ENCODE results near the gene DIP2C.

DIP2C gene

GRCh38 chr10:393106-393745 lies 296.2 kb downstream of the DIP2C start:
- Histone ChIP-seq H3K4me1 (ENCODE audit: control insufficient read depth, insufficient read depth, low read length) (no peaks in the 10 kb centered on the region), H3K27me3 (replicated peaks; ENCODE audit: control insufficient read depth, insufficient read depth, low read length) (no peaks in the 10 kb centered on the region), H3K36me3 (ENCODE audit: control insufficient read depth, insufficient read depth, low read length, severe bottlenecking) (peaks cover 20% of the 10 kb centered on the region), H3K9ac (ENCODE audit: low read length) (no peak overlapping the region), H3K4me3 (ENCODE audit: low read length) (no peak overlapping the region), H3K9me3 (ENCODE audit: control insufficient read depth, low read length) (no peaks in the 10 kb centered on the region)
- no peak for DNase-seq (ENCODE audit: low read depth)

- no peaks in the 10 kb centered on the region for H3K9me3 ChIP-seq (ENCODE audit: control insufficient read depth, low read length)
- peaks cover 21% of the 10 kb centered on the region for H3K36me3 ChIP-seq (ENCODE audit: control insufficient read depth, insufficient read depth, low read length, severe bottlenecking)
- H3K9ac ChIP-seq (ENCODE audit: low read length), result no peak overlapping the region
- no peak for DNase-seq (ENCODE audit: low read depth)
- H3K27me3 ChIP-seq (replicated peaks; ENCODE audit: control insufficient read depth, insufficient read depth, low read length), result no peaks in the 10 kb centered on the region
- no peak overlapping the region for H3K4me3 ChIP-seq (ENCODE audit: low read length)
- H3K4me1 ChIP-seq (ENCODE audit: control insufficient read depth, insufficient read depth, low read length), result no peaks in the 10 kb centered on the region
Measured at GRCh38 chr10:392705-393037, 296.8 kb downstream of the DIP2C start.

- no peak overlapping the region for H3K4me3 ChIP-seq (ENCODE audit: low read length)
- no peak overlapping the region for H3K9ac ChIP-seq (ENCODE audit: low read length)
- no peaks in the 10 kb centered on the region for H3K27me3 ChIP-seq (replicated peaks; ENCODE audit: control insufficient read depth, insufficient read depth, low read length)
- peaks cover 23% of the 10 kb centered on the region for H3K36me3 ChIP-seq (ENCODE audit: control insufficient read depth, insufficient read depth, low read length, severe bottlenecking)
- H3K4me1 ChIP-seq (ENCODE audit: control insufficient read depth, insufficient read depth, low read length), result no peaks in the 10 kb centered on the region
- no peaks in the 10 kb centered on the region for H3K9me3 ChIP-seq (ENCODE audit: control insufficient read depth, low read length)
- no peak for DNase-seq (ENCODE audit: low read depth)
Measured at GRCh38 chr10:391847-392704, 297.4 kb downstream of the DIP2C start.

- no peak overlapping the region for H3K9ac ChIP-seq (ENCODE audit: low read length)
- no peak for DNase-seq (ENCODE audit: low read depth)
- no peak overlapping the region for H3K4me3 ChIP-seq (ENCODE audit: low read length)
- H3K27me3 ChIP-seq (replicated peaks; ENCODE audit: control insufficient read depth, insufficient read depth, low read length), result no peaks in the 10 kb centered on the region
- peaks cover 31% of the 10 kb centered on the region for H3K36me3 ChIP-seq (ENCODE audit: control insufficient read depth, insufficient read depth, low read length, severe bottlenecking)
- no peaks in the 10 kb centered on the region for H3K9me3 ChIP-seq (ENCODE audit: control insufficient read depth, low read length)
- no peaks in the 10 kb centered on the region for H3K4me1 ChIP-seq (ENCODE audit: control insufficient read depth, insufficient read depth, low read length)
Measured at GRCh38 chr10:391305-391704, 298.2 kb downstream of the DIP2C start.

GRCh38 chr10:390449-391100 lies 298.9 kb downstream of the DIP2C start:
- H3K27me3 ChIP-seq (replicated peaks; ENCODE audit: control insufficient read depth, insufficient read depth, low read length), result no peaks in the 10 kb centered on the region
- no peak overlapping the region for H3K4me3 ChIP-seq (ENCODE audit: low read length)
- H3K4me1 ChIP-seq (ENCODE audit: control insufficient read depth, insufficient read depth, low read length), result no peaks in the 10 kb centered on the region
- H3K9ac ChIP-seq (ENCODE audit: low read length), result no peak overlapping the region
- H3K9me3 ChIP-seq (ENCODE audit: control insufficient read depth, low read length), result no peaks in the 10 kb centered on the region
- no peak for DNase-seq (ENCODE audit: low read depth)
- peaks cover 38% of the 10 kb centered on the region for H3K36me3 ChIP-seq (ENCODE audit: control insufficient read depth, insufficient read depth, low read length, severe bottlenecking)

GRCh38 chr10:389836-390448 lies 299.5 kb downstream of the DIP2C start:
- Histone ChIP-seq H3K4me1 (ENCODE audit: control insufficient read depth, insufficient read depth, low read length) (no peaks in the 10 kb centered on the region), H3K27me3 (replicated peaks; ENCODE audit: control insufficient read depth, insufficient read depth, low read length) (no peaks in the 10 kb centered on the region), H3K9ac (ENCODE audit: low read length) (no peak overlapping the region), H3K4me3 (ENCODE audit: low read length) (no peak overlapping the region), H3K36me3 (ENCODE audit: control insufficient read depth, insufficient read depth, low read length, severe bottlenecking) (peaks cover 41% of the 10 kb centered on the region), H3K9me3 (ENCODE audit: control insufficient read depth, low read length) (no peaks in the 10 kb centered on the region)
- DNase-seq (ENCODE audit: low read depth), result no peak

GRCh38 chr10:389261-389790 lies 300.1 kb downstream of the DIP2C start:
- no peaks in the 10 kb centered on the region for H3K4me1 ChIP-seq (ENCODE audit: control insufficient read depth, insufficient read depth, low read length)
- peaks cover 43% of the 10 kb centered on the region for H3K36me3 ChIP-seq (ENCODE audit: control insufficient read depth, insufficient read depth, low read length, severe bottlenecking)
- no peaks in the 10 kb centered on the region for H3K9me3 ChIP-seq (ENCODE audit: control insufficient read depth, low read length)
- no peaks in the 10 kb centered on the region for H3K27me3 ChIP-seq (replicated peaks; ENCODE audit: control insufficient read depth, insufficient read depth, low read length)
- no peak overlapping the region for H3K9ac ChIP-seq (ENCODE audit: low read length)
- DNase-seq (ENCODE audit: low read depth), result no peak
- no peak overlapping the region for H3K4me3 ChIP-seq (ENCODE audit: low read length)

- H3K4me1 ChIP-seq (ENCODE audit: control insufficient read depth, insufficient read depth, low read length), result no peaks in the 10 kb centered on the region
- H3K9me3 ChIP-seq (ENCODE audit: control insufficient read depth, low read length), result no peaks in the 10 kb centered on the region
- no peaks in the 10 kb centered on the region for H3K27me3 ChIP-seq (replicated peaks; ENCODE audit: control insufficient read depth, insufficient read depth, low read length)
- peaks cover 49% of the 10 kb centered on the region for H3K36me3 ChIP-seq (ENCODE audit: control insufficient read depth, insufficient read depth, low read length, severe bottlenecking)
- H3K4me3 ChIP-seq (ENCODE audit: low read length), result no peak overlapping the region
- DNase-seq (ENCODE audit: low read depth), result no peak
- no peak overlapping the region for H3K9ac ChIP-seq (ENCODE audit: low read length)
Measured at GRCh38 chr10:388661-389045, 300.8 kb downstream of the DIP2C start.

GRCh38 chr10:387909-388660 lies 301.4 kb downstream of the DIP2C start:
- no peak for DNase-seq (ENCODE audit: low read depth)
- Histone ChIP-seq H3K9ac (ENCODE audit: low read length) (no peak overlapping the region), H3K36me3 (ENCODE audit: control insufficient read depth, insufficient read depth, low read length, severe bottlenecking) (peaks cover 54% of the 10 kb centered on the region), H3K27me3 (replicated peaks; ENCODE audit: control insufficient read depth, insufficient read depth, low read length) (no peaks in the 10 kb centered on the region), H3K4me1 (ENCODE audit: control insufficient read depth, insufficient read depth, low read length) (no peaks in the 10 kb centered on the region), H3K9me3 (ENCODE audit: control insufficient read depth, low read length) (no peaks in the 10 kb centered on the region), H3K4me3 (ENCODE audit: low read length) (no peak overlapping the region)

- Histone ChIP-seq H3K4me1 (ENCODE audit: control insufficient read depth, insufficient read depth, low read length) (no peaks in the 10 kb centered on the region), H3K9ac (ENCODE audit: low read length) (no peak overlapping the region), H3K36me3 (ENCODE audit: control insufficient read depth, insufficient read depth, low read length, severe bottlenecking) (peaks cover 59% of the 10 kb centered on the region), H3K4me3 (ENCODE audit: low read length) (no peak overlapping the region), H3K27me3 (replicated peaks; ENCODE audit: control insufficient read depth, insufficient read depth, low read length) (no peaks in the 10 kb centered on the region), H3K9me3 (ENCODE audit: control insufficient read depth, low read length) (no peaks in the 10 kb centered on the region)
- no peak for DNase-seq (ENCODE audit: low read depth)
Measured at GRCh38 chr10:387593-387891, 301.9 kb downstream of the DIP2C start.

Data from adipocyte (in vitro differentiated cells).